Bronchial epithelial cell (primary cell): ENCODE data around the gene RAB24. TPM values are rescaled to one million over a fixed set of nuclear protein-coding genes. Genes with fewer than 3 reads are reported as not detected.
A peak's percentile ranks its signal among the peaks of the same experiment; 100 is the strongest.

Experiments
- DNase-seq: peaks from one replicate; pipeline ENCODE4 v3.0.0-alpha.2; 2010; ENCODE audit warnings: low read depth
- FAIRE-seq: peaks from 2 replicates; lab custom pipeline; 2011; peaks lifted over from hg19 to GRCh38; lab: Jason Lieb, UNC
- H3K27me3 ChIP-seq: 2 replicates; pipeline ENCODE4 v1.5.1; 2011; ENCODE audit warnings: low read length; ENCODE audit not compliant: control insufficient read depth, insufficient read depth
- H3K36me3 ChIP-seq: 2 replicates; pipeline ENCODE4 v1.5.1; 2011; ENCODE audit warnings: low read length; ENCODE audit not compliant: control insufficient read depth, insufficient read depth
- H3K4me3 ChIP-seq: 2 replicates; pipeline ENCODE4 v1.5.1; 2011; ENCODE audit warnings: mild to moderate bottlenecking, low read depth, low read length, control low read depth
- total RNA-seq: library from RNA; depleted of rRNA; stranded (reverse); fragments of >200 nt; gene quantifications from 2 replicates; pipeline ENCODE4 v1.2.1, GENCODE V29; 2014
- TF ChIP-seq, protein P1 (sequence below): IDR thresholded peaks from 2 replicates; pipeline ENCODE4 v1.5.1; 2011; ENCODE audit warnings: mild to moderate bottlenecking, moderate library complexity, low read length, control low read depth, inconsistent platforms; ENCODE audit not compliant: insufficient read depth, severe bottlenecking

Gene RAB24
- total RNA-seq, 1 donor from 2014 or later = 16.6 TPM

DNA sequence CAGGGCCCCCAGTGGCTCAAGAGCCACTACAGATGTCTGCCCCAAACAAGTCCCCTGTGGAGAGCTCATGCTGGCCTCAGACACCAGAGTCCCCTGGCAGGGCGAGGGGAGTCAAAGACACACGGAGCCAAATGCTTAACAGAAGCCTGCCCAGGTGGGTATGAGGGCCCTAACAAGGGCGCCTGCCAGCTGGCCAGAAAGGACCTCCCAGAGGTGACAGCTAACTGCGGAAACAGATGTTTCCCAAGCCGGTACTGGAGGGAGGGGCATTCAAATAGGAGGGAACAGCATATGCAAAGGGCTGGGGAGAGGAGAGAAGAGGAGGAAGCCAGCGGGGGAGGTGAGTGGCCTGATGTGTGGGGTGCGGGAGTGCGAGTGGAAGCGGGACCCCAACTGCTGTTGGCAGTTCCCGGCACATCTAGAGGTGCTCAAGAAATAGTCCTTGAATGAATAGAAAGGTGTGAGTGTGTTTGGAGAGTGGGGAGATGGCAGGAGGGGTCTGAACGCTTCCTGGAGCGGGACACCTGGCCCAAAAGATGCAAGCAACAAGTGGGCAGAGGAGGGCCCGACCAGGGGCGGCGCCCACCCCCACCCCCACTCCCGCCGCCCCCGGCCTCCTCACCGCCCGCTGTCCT is 7.4 kb upstream of the RAB24 start:
- DNase-seq (peak; percentile 18), FAIRE-seq (no peak)
- Histone ChIP-seq H3K36me3 (peaks cover under 1% of the 10 kb centered on the region), H3K4me3 (peak overlapping the region; percentile 73), H3K27me3 (no peaks in the 10 kb centered on the region)
- TF ChIP-seq, protein P1, sequence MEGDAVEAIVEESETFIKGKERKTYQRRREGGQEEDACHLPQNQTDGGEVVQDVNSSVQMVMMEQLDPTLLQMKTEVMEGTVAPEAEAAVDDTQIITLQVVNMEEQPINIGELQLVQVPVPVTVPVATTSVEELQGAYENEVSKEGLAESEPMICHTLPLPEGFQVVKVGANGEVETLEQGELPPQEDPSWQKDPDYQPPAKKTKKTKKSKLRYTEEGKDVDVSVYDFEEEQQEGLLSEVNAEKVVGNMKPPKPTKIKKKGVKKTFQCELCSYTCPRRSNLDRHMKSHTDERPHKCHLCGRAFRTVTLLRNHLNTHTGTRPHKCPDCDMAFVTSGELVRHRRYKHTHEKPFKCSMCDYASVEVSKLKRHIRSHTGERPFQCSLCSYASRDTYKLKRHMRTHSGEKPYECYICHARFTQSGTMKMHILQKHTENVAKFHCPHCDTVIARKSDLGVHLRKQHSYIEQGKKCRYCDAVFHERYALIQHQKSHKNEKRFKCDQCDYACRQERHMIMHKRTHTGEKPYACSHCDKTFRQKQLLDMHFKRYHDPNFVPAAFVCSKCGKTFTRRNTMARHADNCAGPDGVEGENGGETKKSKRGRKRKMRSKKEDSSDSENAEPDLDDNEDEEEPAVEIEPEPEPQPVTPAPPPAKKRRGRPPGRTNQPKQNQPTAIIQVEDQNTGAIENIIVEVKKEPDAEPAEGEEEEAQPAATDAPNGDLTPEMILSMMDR = no peak

DNA sequence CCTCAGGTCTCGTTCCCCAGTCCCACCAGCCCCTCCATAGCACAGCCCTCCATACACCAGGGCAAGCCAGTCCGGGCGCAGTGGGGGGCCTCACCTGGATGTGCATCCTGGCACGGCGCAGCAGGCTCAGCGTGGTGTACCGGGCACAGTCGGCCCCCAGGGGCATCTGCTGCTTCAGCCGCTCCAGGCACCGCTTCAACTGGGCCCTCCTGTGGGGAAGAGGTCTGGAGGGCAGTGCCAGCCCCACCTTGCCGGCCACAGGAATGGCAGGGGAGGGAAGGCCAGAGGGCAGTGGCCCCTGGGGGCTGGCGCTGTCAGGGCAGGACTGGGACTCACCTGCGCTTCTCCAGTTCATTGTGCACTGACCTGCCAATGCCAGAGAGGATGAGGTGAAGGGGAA is 6.8 kb upstream of the RAB24 start:
- TF ChIP-seq, protein P1 = no peak
- Histone ChIP-seq H3K4me3 (no peak overlapping the region), H3K27me3 (no peaks in the 10 kb centered on the region), H3K36me3 (peaks cover 4% of the 10 kb centered on the region)
- no peak for DNase-seq
- no peak for FAIRE-seq

DNA sequence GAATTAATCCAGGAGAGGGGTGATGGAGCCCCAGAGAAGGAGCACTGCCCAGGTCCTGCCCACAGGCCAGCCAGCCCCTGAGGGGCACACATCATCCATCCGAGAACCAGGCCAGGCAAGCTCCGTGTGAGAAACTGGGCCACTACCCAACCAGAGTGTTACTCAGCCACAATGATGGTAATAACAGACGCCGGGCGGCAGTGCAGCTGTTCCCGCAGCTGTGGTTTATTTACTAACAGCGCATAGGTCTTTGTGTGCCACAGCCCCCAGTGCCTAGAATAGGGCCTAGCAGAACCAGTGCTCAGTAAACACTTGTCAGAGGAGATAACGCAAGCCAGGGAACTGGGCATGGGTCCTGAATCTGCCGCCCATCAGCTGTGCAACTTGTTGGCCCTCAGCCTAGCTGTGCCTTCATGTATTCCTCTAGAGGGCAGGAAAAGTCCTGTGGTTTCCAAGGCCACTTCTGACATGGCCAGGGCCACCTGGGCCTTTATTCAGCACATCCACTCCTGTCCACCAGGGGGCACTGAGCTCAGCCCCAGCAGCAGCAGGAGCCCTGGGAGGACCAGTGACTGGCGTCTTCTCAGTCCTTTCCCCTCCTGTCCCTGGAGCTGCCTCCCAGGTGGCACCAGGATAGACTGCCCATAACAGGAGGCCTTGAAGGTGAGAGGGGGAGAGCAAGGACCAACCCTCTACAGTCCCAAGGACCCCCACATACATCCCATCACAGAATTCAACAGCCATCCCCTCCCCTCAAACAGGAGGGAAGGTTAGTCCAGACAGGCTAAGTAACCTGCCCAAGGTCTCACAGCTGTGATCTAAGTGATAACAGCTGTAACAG is 6.1 kb upstream of the RAB24 start:
- peak; percentile 67 for DNase-seq
- FAIRE-seq = no peak
- peaks cover 4% of the 10 kb centered on the region for H3K36me3 ChIP-seq
- no peaks in the 10 kb centered on the region for H3K27me3 ChIP-seq
- TF ChIP-seq, protein P1 = peak; percentile 94
- no peak overlapping the region for H3K4me3 ChIP-seq

DNA sequence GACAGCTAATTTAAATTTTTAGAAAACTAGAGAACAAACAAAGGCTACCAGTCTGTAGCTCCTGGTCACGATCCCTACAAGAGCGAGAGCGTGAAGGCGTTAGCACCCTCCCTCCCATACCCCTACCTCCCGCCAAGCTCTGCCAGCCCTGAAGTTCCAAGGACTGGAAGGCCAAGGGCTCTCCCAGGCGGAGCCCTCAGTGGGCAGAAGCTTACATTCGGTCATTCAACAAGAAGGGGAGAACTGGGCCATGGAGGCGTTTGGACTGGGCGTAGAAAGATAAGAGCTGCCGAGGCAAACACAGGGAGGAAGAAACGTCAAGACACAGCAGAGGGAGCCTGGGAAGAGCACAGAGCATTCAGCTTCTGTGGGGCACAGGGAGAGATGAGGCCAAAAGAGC is 5.2 kb upstream of the RAB24 start:
- DNase-seq (no peak), FAIRE-seq (no peak)
- Histone ChIP-seq H3K36me3 (peaks cover 4% of the 10 kb centered on the region), H3K4me3 (no peak overlapping the region), H3K27me3 (no peaks in the 10 kb centered on the region)
- TF ChIP-seq, protein P1 = no peak

DNA sequence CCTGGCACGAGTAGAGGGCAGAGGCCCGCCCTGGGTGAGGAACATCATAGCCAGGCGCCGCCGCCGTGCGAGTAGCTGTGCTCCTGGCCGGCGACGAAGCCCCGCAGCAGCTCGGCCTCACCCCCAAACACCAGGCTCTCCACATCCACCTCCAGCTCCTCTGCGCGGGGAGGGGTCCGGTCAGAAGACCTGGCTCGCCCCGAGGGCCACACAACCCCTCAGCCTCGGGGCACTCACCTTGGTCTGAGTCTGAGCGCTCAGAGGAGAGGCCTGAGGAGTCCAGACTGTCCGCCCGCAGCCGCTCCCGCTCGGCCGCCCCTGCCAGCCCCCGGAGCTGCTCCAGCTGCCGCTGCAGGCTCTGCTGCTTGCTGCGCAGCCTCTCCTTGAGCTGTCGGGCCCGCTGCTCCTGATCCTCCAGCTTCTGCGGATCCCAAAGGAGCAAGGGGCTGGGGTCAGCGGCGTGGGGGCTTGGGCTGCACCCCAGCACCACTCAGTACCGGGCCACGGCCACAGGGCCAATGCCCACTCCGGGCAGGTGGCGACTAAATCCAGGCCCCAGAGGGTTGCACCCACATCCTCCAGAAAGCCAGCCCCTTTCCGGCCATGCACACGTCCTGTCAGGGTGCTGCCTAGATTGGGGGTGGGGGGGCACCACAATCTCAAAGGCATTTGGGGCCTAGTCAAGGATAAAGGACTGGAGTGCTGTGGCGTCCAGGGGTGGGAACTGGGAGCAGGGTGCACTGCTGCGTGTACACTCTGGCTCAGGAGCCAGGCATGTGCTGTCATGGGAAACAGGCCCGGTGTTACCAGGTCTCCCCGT is 4.2 kb upstream of the RAB24 start:
- FAIRE-seq = no peak

More for the DNA sequence above, 4.2 kb upstream of the RAB24 start:
- DNase-seq = no peak
- no peak overlapping the region for H3K4me3 ChIP-seq
- H3K27me3 ChIP-seq = no peaks in the 10 kb centered on the region
- peaks cover 4% of the 10 kb centered on the region for H3K36me3 ChIP-seq
- TF ChIP-seq, protein P1 = no peak
